Esophagus squamous epithelium (tissue), 4 donors: ENCODE data around the gene ITGB7.

Experiments used
- POLR2A ChIP-seq, 4 donors: fragments of 450-650 bp; IDR thresholded peaks; one replicate each; pipeline ENCODE4 v1.6.1; 2017; ENCODE audit warnings: antibody characterized with exemption in 4 of 4, mild to moderate bottlenecking in 4 of 4, moderate library complexity in 3 of 4
- TF ChIP-seq, protein P1 (sequence below), 6 experiments: fragments of 450-650 bp in 4 of 6; fragments of 200-600 bp in 2 of 6; sonication (generic) in 2 of 6; IDR thresholded peaks; one replicate each; pipeline ENCODE4 v1.5.1; 2016 to 2019; ENCODE audit warnings: antibody characterized with exemption in 6 of 6, mild to moderate bottlenecking in 4 of 6, moderate library complexity in 4 of 6

DNA sequence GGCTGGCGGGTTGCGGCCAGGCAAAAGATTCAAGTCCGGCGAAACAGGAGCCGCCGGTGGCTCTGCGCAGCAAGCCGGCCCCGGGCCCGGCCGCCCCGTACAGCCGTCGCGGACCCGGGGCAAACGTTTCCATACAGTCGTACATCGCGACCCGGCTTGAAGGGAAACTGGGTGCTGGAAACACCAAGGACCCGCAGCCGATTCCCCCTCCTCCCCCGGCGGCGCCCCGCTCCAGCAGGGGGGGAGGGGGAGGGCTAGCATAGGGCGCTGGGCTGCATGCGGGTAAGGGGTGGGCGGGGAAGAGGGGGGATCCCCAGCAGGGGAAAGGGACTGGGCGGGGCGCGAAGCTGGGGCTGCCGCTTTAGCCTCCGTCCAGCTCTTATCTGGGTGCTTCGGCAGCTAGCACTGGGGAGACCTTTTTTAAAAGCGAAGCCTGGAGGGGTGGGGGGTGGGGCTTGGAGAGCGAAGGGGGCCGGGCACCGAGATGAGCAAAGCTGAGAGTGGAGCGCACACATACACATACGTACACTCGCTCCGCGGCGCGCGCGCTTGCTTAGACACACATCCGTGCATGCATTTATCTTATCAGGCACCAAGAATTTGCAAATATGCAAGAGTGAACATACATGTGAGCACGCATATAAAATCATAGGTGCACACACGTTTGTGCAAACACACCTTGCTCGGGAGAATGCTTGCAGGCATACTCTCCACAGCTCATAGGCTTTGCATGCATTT lies 13.1 kb upstream of the ITGB7 start:
- TF ChIP-seq, protein P1, sequence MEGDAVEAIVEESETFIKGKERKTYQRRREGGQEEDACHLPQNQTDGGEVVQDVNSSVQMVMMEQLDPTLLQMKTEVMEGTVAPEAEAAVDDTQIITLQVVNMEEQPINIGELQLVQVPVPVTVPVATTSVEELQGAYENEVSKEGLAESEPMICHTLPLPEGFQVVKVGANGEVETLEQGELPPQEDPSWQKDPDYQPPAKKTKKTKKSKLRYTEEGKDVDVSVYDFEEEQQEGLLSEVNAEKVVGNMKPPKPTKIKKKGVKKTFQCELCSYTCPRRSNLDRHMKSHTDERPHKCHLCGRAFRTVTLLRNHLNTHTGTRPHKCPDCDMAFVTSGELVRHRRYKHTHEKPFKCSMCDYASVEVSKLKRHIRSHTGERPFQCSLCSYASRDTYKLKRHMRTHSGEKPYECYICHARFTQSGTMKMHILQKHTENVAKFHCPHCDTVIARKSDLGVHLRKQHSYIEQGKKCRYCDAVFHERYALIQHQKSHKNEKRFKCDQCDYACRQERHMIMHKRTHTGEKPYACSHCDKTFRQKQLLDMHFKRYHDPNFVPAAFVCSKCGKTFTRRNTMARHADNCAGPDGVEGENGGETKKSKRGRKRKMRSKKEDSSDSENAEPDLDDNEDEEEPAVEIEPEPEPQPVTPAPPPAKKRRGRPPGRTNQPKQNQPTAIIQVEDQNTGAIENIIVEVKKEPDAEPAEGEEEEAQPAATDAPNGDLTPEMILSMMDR (IDR thresholded peaks at IDR 0.05) = no peak
- TF ChIP-seq POLR2A (IDR thresholded peaks at IDR 0.05) = no peak
